ENCODE results near the gene PTBP3. TPM values are rescaled to one million over a fixed set of nuclear protein-coding genes. Genes with fewer than 3 reads are reported as not detected.

PTBP3 gene
- total and polyA plus RNA-seq, 2 experiments from 2014 or later, result 14.7 to 26.5 TPM

GRCh38 chr9:112176524-112176923, 156.9 kb downstream of the PTBP3 start:
- Histone ChIP-seq H3K4me3 (no peak overlapping the region), H3K27me3 (replicated peaks; ENCODE audit: insufficient read depth) (no peaks in the 10 kb centered on the region), H3K9me2 (ENCODE audit: insufficient read depth) (no peaks in the 10 kb centered on the region), H3K4me2 (ENCODE audit: unreplicated experiment) (no peak overlapping the region), H3K79me2 (ENCODE audit: insufficient read depth) (no peaks in the 10 kb centered on the region), H2AFZ (no peak overlapping the region), H3K9me3 (ENCODE audit: low read depth) (no peaks in the 10 kb centered on the region), H3K27ac (no peak overlapping the region), H4K20me1 (ENCODE audit: insufficient read depth) (no peaks in the 10 kb centered on the region), H3K4me1 (ENCODE audit: insufficient read depth) (peaks cover 6% of the 10 kb centered on the region; the same call in 1 of the 2 replicates), H3K9ac (no peak overlapping the region), H3F3A (ENCODE audit: insufficient read depth) (peaks cover 12% of the 10 kb centered on the region; the same call in 1 of the 2 replicates), H3K36me3 (ENCODE audit: low read depth) (no peaks in the 10 kb centered on the region)
- in situ Hi-C loops (cut with MboI), result no loop called here
- TF ChIP-seq EZH2phosphoT487 (IDR thresholded peaks at IDR 0.05; ENCODE audit: insufficient read depth, low read depth), result no peak
- no peak for TF ChIP-seq EZH2 (IDR thresholded peaks at IDR 0.05; ENCODE audit: insufficient read depth, poor library complexity, severe bottlenecking)
- DNase-seq, result no peak
- WGBS, 2 experiments (ENCODE audit: low coverage in 1 of 2, low lambda C conversion rate in 2 of 2, missing lambda C conversion rate in 2 of 2), result 97 to 98% methylated on average over 5 of the region's 5 CpGs

- Histone ChIP-seq H3K9ac (no peak overlapping the region), H3K27me3 (replicated peaks; ENCODE audit: insufficient read depth) (no peaks in the 10 kb centered on the region), H3K9me3 (ENCODE audit: low read depth) (no peaks in the 10 kb centered on the region), H3F3A (ENCODE audit: insufficient read depth) (peaks cover 12% of the 10 kb centered on the region; the same call in 1 of the 2 replicates), H3K4me1 (ENCODE audit: insufficient read depth) (peaks cover 6% of the 10 kb centered on the region; the same call in 1 of the 2 replicates), H3K4me3 (no peak overlapping the region), H3K36me3 (ENCODE audit: low read depth) (no peaks in the 10 kb centered on the region), H3K79me2 (ENCODE audit: insufficient read depth) (no peaks in the 10 kb centered on the region), H3K4me2 (ENCODE audit: unreplicated experiment) (no peak overlapping the region), H4K20me1 (ENCODE audit: insufficient read depth) (no peaks in the 10 kb centered on the region), H2AFZ (no peak overlapping the region), H3K9me2 (ENCODE audit: insufficient read depth) (no peaks in the 10 kb centered on the region), H3K27ac (no peak overlapping the region)
- in situ Hi-C loops (cut with MboI), result no loop called here
- 94 to 96% methylated on average over 14 to 17 of the region's 17 CpGs for WGBS, 2 experiments (ENCODE audit: low coverage in 1 of 2, low lambda C conversion rate in 2 of 2, missing lambda C conversion rate in 2 of 2)
- no peak for DNase-seq
- no peak for TF ChIP-seq EZH2 (IDR thresholded peaks at IDR 0.05; ENCODE audit: insufficient read depth, poor library complexity, severe bottlenecking)
Observed at GRCh38 chr9:112175796-112176315, 157.6 kb downstream of the PTBP3 start.

- Histone ChIP-seq H3K9me3 (ENCODE audit: low read depth) (no peaks in the 10 kb centered on the region), H3K27ac (no peak within 1 kb of the TSS), H3K4me3 (peak within 1 kb of the TSS; percentile 75), H3K36me3 (ENCODE audit: low read depth) (no peaks in the 10 kb centered on the region), H3K9ac (peak within 1 kb of the TSS; percentile 69), H3K4me1 (ENCODE audit: insufficient read depth) (peaks cover 6% of the 10 kb centered on the region; the same call in 1 of the 2 replicates), H3K79me2 (ENCODE audit: insufficient read depth) (no peaks in the 10 kb centered on the region), H3F3A (ENCODE audit: insufficient read depth) (peaks cover 8% of the 10 kb centered on the region; the same call in 1 of the 2 replicates), H3K27me3 (replicated peaks; ENCODE audit: insufficient read depth) (no peaks in the 10 kb centered on the region), H3K9me2 (ENCODE audit: insufficient read depth) (no peaks in the 10 kb centered on the region), H2AFZ (peak within 1 kb of the TSS; percentile 92), H4K20me1 (ENCODE audit: insufficient read depth) (no peaks in the 10 kb centered on the region), H3K4me2 (ENCODE audit: unreplicated experiment) (peak within 1 kb of the TSS; percentile 63)
- in situ Hi-C loops (cut with MboI), result no loop called here
- DNase-seq, result peak; percentile 49
- 11 to 12% methylated on average over 43 to 71 of the region's 88 CpGs for WGBS, 2 experiments (ENCODE audit: low coverage in 1 of 2, low lambda C conversion rate in 2 of 2, missing lambda C conversion rate in 2 of 2)
- TF ChIP-seq EZH2 (IDR thresholded peaks at IDR 0.05; ENCODE audit: insufficient read depth, poor library complexity, severe bottlenecking) (no peak), EZH2phosphoT487 (IDR thresholded peaks at IDR 0.05; ENCODE audit: insufficient read depth, low read depth) (no peak)
Observed at GRCh38 chr9:112174965-112175795, 158.2 kb downstream of the PTBP3 start, which contains the start of gene SUSD1. Gene SUSD1 (minus strand): TSS chr9:112175297. CDS start chr9:112175235, 62 bp downstream.

- in situ Hi-C loops (cut with MboI), result no loop called here
- DNase-seq, result peak; percentile 79
- Histone ChIP-seq H2AFZ (peak overlapping the region; percentile 68), H3K9me2 (ENCODE audit: insufficient read depth) (no peaks in the 10 kb centered on the region), H4K20me1 (ENCODE audit: insufficient read depth) (no peaks in the 10 kb centered on the region), H3K9ac (peak overlapping the region; percentile 69), H3K27ac (no peak overlapping the region), H3K27me3 (replicated peaks; ENCODE audit: insufficient read depth) (no peaks in the 10 kb centered on the region), H3K4me2 (ENCODE audit: unreplicated experiment) (peak overlapping the region; percentile 55), H3K79me2 (ENCODE audit: insufficient read depth) (no peaks in the 10 kb centered on the region), H3K9me3 (ENCODE audit: low read depth) (no peaks in the 10 kb centered on the region), H3K4me3 (peak overlapping the region; percentile 75), H3K36me3 (ENCODE audit: low read depth) (no peaks in the 10 kb centered on the region), H3F3A (ENCODE audit: insufficient read depth) (peaks cover 5% of the 10 kb centered on the region; the same call in 1 of the 2 replicates), H3K4me1 (ENCODE audit: insufficient read depth) (peaks cover 6% of the 10 kb centered on the region; the same call in 1 of the 2 replicates)
- TF ChIP-seq EZH2 (IDR thresholded peaks at IDR 0.05; ENCODE audit: insufficient read depth, poor library complexity, severe bottlenecking) (no peak), EZH2phosphoT487 (IDR thresholded peaks at IDR 0.05; ENCODE audit: insufficient read depth, low read depth) (no peak)
- WGBS, 2 experiments (ENCODE audit: low coverage in 1 of 2, low lambda C conversion rate in 2 of 2, missing lambda C conversion rate in 2 of 2), result 6 to 8% methylated on average over 29 to 31 of the region's 42 CpGs
Observed at GRCh38 chr9:112174222-112174964, 159.0 kb downstream of the PTBP3 start.
